Superior temporal gyrus (tissue), 1 donor: ENCODE results near the gene POLE.
"Not testable (repeated sequence)": the region's sequence is repeated elsewhere in the genome, so short reads cannot be mapped to it uniquely, and the experiment has no call there.

Experiments
- DNase-seq: peaks from one replicate; pipeline ENCODE4 v3.0.0-alpha.2; 2016; ENCODE audit errors: extremely low spot score

POLE gene

DNA sequence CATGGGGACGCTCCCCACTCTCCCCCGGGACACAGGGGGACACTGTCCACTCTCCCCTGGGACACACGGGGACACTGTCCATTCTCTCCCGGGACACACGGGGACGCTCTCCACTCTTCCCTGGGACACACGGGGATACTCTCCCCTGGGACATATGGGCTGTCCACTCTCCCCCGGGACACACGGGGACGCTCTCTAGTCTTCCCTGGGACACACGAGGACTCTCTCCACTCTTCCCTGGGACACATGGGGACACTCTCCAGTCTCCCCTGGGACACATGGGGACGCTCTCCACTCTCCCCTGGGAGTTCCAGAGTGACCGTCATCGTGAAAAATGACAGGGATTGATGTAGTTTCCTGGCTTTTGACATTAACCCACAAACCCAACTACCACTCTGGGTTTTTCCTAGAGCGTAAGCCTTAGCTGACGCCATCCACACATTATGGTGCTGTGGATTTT is 71.5 kb downstream of the POLE start:
- no peak for DNase-seq

DNA sequence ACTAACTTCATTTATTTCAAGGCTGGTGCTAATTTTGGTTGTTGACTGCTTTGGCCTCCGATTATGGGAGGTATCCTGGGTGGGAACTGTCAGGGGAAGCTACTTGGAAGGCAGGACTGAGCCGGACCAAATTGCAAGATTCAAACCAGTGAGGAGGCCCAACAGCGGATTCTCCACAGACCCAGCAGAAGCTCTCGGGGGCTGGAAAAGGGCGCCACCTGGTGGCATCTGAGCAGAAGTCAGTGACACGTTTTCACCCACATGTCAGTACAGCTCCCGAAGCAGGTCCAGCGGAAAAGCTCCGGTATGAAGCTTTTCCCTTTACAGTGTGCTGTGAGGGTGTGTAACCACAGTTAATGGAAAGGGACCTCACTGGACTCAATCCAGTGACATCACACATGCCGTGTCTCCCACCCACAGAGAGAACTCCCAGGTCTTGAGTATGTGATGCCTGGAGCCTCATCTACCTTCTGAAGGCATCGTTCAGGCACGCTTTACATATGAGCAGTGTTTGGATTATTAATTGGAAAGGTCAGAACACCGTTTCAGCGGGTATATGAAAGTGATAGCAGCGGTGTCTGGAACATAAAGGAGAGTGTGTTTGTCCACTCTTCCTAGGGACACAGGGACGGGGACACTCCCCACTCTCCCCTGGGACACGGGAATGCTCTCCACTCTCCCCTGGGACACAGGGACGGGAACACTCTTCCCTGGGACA is 72.1 kb downstream of the POLE start:
- DNase-seq: peak; percentile 91

DNA sequence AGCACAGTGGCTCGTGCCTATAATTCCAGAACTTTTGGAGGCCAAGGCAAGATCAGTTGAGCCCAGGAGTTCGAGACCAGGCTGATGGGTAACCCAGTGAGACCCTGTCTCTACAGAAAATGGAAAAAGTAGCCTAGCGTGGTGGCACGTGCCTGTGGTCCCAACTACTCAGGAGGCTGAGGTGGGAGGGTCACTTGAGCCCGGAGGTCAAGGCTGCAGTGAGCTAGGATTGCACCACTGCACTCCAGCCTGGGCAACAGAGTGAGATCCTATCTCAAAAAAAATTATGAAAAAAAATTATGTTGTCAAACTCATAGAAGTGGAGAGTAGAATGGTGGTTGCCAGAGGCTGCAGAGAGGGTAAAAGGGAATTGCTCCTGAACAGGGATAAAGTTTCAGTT is 73.1 kb downstream of the POLE start:
- no peak for DNase-seq

DNA sequence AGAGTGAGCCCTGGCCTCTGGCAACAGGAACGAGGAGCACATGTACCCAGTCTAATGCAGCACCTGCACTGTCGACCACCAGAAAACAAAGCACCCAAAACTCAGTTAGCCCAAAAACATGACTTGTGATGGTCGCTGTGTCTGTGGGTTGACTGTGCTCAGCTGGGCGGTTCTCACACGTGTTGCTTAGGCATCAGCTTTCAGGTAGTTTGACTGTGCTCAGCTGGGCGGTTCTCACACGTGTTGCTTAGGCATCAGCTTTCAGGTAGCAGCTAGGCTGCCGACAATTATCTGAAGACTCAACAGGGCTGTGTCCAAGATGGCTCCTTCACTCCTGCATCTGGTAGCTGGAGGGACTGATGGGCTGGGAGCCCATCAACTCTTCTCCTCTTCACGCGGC is 75.5 kb downstream of the POLE start:
- DNase-seq: no peak

DNA sequence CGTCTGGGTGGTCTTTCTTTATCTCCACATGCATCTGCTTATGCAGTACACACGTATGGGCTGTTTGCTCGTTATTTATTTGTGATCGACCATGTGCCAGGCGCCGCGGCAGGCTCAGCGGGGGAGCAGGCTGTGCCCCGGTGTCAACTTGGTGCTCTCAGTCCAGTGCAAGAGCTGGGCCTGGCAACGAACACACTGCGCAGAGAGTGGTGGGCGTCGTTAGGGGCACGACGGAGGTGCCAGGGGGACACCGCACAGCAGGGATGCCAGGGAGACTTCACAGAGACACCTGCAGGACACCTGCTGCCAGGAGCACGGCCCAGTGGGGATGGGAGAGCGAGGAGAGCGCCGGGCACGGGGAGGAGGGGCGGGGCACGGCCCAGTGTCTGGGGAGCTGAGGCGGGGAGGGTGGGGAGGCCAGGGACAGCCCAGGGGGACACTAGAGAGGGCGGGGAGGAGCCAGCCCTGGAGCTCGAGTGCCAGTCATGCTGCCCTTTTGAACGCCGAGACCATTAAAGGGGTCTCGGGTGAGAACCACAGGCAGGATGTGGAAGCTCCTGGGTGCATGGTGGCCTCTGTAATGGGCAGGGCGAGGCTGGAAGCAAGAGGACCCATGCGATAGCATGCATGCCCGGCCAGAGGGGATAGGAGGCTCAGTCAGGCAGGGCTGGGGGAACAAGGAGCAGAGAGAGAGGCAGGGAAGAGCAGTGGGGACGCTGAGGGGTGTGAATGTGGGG is 76.1 kb downstream of the POLE start:
- no peak for DNase-seq

DNA sequence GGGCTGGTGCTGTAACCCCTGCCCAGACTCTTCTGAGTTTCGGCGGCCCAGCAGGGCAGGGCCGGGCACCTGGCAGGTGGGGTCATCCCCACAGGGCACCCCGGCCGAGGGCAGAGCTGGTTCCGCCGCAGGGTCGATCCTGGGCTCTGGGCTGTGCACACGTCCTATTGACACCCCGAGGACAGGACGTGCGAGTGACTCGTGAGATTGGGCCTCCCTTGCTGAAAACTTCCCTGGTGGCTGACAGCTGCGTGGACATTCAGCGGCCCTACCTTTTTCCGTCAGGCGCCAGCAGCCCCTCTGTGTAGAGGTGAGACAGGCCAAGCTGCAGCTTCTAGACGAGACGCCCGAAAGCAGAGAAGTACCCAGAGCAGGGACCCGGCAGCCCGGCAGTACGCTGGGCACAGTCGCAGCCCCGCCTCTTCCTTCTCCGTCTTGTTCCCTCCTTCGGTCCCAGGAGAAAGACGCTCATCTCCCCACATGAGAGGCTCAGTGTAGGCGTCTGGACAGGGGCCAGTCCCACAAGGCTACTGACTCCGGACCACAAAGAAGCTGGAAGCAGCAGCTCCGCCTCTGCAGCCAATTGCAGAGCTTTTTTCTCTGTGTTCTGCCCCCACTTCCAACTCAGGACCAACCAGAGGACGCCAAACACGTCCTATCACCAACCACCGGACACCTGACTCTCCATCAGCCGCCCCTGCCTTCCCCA is 76.9 kb downstream of the POLE start, which contains the start of gene LRCOL1:
Gene LRCOL1 (minus strand): TSS at position 532 of the 709 bp plus-strand sequence. CDS start 4,331 bp downstream, outside the sequence.
- DNase-seq: no peak

DNA sequence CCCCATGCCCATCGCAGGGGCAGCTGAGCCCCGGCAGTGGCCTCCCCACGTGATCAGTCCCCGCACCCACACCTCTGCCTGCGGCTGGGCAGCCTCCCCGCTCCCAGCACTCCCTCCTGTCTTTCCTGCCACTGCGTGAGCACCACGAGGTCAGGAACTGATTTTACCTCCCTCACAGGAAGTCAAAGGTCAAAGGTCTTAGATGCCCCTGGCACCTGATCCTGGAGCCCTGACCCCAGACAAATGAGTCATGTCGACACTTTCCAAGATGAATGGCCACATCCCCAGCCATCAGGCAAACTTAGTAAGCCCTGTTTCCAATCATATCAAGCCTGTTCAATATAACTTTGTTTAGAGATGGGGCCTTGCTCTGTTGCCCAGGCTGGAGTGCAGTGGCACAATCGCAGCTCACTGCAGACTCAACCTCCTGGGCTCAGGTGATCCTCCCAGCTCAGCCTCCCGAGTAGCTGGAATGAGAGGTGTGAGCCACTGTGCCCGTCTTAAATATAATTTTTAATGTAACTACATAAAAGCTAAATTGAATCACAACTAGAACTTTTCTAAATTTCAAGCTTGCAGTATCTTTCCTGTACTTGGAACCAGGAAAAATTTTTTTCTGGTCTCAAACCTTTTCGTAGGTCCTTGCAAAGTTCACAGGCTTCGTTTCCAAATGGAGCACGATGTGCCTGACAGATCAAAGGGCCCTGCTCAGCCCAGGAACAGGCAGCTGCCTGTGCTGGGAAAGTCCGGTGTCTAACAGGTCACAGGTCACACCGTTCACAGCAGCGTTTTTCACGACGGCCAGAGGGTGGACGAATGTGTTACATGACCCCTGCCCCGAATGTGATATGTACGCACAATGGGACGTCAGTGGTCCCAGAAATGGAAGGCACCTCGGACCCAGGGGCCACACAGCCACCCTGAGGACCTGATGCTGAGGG is 78.6 kb downstream of the POLE start:
- no peak for DNase-seq

DNA sequence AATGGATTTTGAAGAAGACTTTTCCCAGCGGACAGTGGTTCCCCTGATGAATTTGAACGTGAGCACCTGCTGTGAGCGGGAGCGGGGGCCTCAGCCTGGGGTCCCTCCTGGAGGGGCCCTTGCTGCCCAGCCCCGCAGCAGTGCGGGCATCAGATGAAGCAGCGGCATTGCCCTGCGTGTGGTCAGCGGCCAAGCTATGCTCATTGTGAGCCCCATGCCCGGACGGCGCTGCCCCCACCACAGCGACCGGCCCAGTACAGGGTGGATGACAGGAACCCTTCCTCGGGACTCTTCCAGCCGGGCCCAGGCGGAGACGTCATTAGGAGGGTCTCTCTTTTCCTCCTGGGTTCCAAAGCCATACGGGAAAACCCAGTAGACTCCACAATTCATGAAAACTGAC is 80.2 kb downstream of the POLE start:
- DNase-seq: no peak

DNA sequence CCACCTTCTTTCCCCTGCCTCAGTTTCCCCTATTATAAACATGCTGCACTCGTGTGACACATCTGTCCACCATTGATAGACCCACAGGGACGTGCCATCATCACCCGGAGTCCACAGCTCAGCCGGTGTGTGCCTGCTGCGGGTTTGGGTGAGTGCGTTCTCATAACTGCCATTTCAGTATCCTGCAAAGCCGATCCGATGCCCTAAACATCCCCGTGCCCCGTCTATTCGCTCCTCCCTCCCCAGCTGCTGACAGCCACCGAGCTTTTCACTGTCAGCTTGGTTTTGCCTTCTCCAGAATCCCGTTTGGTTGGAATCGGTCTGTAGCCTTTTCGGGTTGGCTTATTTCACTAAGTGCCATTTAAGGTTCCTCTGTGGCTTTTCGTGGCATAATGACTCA is 80.7 kb downstream of the POLE start:
- DNase-seq: peak; percentile 48

DNA sequence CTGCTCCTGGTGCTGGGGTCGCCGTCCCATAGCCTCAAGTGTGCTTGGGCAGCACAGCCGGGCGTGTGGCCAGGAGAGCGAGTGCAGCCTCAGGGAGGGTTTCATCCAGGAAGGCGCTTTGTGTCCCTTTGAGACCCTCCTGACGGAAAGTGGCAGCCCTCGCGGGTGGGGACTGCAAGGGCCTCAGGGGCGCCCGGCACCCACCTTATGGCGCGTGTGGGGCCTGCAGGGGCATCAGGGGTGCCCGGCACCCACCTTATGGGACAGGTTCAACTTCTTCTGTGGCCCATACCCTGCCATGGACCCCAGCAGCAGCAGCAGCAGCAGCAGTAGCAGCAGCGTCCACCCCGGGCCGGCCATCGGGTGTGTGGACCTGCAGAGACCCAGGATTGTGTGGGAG is 81.2 kb downstream of the POLE start:
- no peak for DNase-seq

DNA sequence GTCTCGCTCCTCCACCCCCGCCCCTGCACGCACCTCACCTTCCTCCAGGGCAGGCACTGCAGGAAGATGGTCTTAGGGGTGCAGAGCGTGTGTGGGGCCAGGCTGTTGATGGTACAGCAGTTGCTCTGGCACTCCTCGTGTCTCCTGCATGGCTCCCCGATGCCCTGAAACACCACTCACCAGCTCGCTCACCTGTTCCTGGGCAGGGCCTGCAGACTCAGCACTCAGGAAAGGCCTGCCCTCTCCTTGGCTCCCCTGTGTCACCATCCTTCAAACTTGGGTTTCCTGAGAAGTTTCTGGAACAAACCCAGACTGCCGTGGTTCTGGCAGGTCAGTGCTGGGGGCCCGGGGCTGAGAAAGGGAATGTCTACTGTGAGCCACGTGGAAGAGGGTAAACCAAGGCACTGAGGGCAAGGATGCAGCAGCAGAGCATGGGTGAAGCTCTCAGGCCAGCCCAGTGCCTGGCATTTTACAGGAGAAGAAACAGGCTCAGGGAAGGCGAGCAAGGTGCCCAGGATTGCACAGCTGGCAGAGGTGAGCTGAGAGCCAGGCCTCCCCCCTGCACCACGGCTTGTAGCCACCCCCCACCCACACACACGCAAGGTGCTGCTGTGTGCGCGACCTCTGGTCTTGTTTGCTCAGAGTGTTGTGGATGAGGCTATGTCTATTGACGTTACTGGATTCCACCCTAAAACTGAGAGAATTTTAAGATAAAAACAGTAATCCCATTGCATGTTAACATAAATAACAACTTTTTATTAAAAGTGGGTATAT is 82.3 kb downstream of the POLE start:
- no peak for DNase-seq

DNA sequence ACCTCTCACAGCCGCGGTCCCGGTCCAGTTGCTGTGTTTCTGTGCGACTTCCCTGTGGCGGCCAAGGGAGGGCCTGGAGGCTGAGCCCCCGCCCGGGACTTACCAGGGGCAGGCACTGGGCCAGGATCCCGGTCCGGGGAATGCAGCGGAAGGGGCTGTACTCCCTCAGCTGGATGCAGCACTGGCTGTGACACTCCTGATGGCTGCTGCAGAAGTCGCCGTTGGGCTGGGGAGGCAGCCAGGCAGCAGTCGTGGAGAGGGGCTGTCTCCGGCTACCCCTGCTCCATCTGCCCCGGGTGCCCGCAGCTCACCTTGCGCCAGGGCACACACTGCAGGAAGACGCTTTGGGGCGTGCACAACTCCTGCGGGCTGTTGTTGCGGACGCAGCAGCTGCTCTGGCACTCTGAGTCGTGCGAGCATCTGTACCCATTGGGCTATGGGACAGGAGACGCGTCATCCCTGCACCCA is 83.0 kb downstream of the POLE start:
- DNase-seq: no peak

DNA sequence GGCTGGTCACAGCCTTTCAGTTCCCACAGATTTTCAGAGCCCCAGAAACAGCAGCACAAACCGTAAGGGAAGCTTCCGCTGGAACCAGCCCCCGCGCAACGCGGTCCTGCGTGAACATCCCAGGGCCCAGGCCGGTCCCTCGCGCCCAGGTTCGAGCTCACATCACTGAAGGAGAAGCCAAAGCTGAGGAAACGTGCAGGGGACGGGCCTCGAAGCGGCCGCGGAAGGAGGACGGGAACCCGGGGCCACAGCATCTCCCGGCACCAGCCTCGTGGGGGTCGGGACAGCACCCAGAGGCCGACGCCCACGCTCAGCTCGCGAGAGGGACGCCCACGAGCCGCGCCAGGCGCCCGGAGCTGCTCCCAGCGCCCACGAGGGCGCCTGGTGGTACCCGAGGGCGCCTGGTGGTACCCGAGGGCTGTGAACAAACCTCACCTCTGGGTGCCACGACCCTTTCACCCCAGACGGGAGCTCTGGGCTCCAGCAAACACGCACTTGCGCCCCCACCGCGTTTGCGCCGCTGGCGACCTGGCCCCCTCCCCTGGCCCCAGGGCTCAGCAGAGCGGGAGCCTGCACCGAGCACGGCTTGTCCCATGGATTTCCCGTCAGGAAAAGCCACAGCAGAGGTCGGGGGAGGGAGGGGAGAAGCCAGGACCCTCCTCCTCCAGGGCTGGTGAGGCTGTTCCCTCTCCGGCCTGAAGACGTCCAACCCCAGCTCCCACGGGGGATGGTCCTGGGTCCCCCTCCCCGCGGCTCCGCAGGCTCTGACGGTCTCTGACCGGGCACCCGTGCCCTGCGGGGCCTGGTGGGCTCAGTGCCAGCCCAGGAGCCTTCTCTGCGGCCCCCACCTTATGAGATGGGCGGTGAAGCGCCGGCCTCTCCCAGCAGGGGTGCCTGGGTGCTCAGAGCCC is 83.6 kb downstream of the POLE start:
- no peak for DNase-seq

DNA sequence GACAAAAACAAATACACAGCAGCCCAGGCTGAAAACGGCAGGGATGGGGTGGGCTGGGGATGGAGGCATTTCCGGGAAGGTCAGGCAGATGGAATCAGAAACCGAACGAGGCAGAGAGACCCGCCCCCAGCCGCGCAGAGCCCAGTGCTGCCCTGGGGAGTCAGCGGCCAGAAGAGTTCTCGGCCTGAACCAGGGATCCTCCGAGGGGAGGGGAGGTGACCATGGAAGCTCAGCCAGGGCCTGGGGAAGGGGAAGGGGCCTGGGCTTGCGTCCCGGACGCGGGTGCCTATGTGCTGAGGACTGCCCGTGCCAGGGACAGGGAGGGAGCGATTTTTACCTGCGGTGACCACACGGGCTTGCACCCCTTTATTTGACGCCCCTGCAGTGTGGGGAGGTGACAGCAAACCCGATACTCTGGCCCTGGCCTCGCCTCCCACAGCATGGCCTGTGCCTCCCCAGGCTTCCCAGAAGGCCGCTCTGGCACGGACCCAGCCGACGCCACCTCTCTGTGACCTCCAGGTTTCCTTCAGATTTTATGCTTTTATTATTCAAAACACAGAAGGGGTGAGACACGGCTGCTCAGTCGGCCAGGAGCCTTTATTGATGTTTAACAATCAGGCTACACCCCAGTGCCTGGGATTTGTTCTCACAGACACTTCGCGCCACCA is 84.4 kb downstream of the POLE start:
- no peak for DNase-seq

DNA sequence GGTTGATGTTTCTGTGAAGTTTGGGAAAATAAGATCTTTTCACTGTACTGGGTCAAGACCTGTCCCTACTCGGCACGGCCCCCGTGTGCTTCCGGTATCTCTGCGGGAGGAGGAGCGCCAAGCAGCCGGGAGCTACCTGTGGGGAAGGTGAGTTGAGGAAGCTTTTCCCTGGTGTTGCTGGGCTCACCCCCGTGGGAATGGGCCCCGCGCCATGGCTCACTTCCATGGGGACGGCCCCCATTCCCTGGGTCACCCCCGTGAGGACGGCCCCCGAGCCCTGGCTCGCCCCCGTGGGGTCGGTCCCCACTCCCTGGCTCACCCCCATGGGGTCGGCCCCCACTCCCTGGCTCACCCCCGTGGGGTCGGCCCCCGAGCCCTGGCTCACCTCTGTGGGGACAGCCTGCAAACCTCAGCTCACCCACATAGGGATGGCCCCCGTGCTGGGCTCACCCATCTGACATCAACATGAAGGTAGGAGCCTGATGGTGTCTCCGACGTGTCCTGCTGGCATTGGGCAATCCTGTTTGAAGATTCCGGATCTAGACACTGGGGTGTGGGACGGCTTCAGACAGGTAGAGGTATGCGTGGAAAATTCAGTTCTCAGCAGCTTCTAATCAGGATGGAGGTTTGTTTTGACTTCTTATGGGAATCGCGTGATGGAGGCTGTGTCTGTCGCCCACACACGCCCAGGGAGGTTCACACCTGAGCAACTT is 85.8 kb downstream of the POLE start:
- no peak for DNase-seq

DNA sequence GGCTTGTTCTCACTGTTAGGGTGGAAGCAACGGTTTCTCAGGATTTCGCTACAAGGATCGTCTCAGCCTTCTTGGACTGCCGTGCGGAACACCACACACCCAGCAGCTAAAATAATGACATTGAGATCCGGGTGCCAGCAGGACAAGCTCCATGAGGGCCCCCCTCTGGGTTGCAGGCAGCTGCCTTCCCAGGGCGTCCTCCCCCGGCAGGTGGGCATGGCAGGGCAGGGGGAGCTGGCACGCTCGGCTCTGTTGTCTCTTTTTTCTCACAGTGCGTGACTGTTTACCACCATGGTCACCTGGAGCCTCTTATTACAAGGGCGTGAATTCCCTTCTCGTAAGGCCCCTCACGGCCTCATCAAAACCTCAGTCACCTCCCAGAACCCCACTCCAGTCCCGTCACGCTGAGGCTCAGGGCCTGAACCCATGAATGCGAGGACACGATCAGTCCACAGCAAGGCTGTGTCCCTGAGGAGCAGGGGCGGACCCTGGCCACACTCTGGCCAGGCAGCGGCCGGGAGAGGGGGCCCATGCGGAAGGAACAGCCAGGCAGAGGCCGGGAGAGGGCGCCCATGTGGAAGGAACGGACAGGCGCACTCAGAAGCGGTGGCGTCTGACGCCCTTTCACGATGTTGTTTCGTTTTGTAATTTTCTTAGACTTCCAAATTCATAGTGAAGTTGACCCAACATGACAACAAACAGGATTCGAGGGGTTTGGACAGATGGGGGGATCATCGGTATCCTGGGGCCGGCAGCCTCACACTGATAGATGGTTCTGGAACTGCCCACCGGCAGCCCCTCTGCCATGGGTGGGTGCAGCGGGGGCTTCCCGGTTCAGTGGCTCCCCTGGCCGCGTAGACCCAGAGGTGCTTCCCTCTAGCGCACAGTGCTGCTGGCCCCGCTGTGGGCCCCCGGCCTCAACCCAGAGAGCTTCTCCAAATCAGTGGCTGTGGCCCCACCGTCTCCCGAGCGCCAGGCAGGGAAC is 86.8 kb downstream of the POLE start:
- DNase-seq: peak; percentile 60

DNA sequence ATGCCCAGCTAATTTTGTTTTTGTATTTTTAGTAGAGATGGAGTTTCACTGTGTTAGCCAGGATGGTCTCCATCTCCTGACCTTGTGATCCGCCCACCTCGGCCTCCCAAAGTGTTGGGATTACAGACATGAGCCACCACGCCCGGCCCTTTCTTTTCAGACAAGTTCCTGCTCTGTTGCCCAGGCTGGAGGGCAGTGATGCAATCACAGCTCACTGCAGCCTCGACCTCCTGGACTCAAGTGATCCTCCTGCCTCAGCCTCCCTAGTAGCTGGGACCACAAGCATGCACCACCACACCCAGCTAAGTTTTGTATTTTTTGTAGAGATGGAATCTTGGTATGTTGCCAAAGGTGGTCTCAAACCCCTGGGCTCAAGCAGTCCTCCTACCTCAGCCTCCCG is 87.6 kb downstream of the POLE start:
- DNase-seq: not testable (repeated sequence)
